Ovary (tissue), 9 donors: ENCODE data around the gene DCAF8. TPM values are rescaled to one million over a fixed set of nuclear protein-coding genes. Genes with fewer than 3 reads are reported as not detected.
A peak's percentile ranks its signal among the peaks of the same experiment; 100 is the strongest.

Experiments
- DNase-seq, 5 donors: peaks; one replicate each; pipeline ENCODE4 v3.0.0-alpha.2; 2019 to 2020
- H3K27ac ChIP-seq, 2 donors: fragments of 200-600 bp; one replicate each; pipeline versions ENCODE4 v1.5.1 to v1.8.0; 2019 to 2022
- H3K27me3 ChIP-seq: fragments of 200-600 bp; one replicate; pipeline ENCODE4 v1.8.0; 2022
- H3K36me3 ChIP-seq: fragments of 200-600 bp; sonication (generic); one replicate; pipeline ENCODE4 v1.5.1; 2019
- H3K4me1 ChIP-seq: one replicate; pipeline ENCODE4 v1.8.1; 2013; ENCODE audit warnings: mild to moderate bottlenecking, moderate library complexity; ENCODE audit not compliant: insufficient read depth
- H3K4me3 ChIP-seq: fragments of 200-600 bp; sonication (generic); one replicate; pipeline ENCODE4 v1.5.1; 2017
- H3K9me3 ChIP-seq, 2 donors: fragments of 200-600 bp in 1 of 2; sonication (generic) in 1 of 2; one replicate each; pipeline versions ENCODE4 v1.5.1 to v1.8.1; 2013 to 2019; ENCODE audit warnings: mild to moderate bottlenecking in 1 of 2, moderate library complexity in 1 of 2
- EP300 ChIP-seq: sonication (generic); formaldehyde crosslinking; IDR thresholded peaks from one replicate; pipeline ENCODE4 v1.6.1; 2017; ENCODE audit warnings: antibody characterized with exemption
- POLR2A ChIP-seq: fragments of 450-650 bp; IDR thresholded peaks from one replicate; pipeline ENCODE4 v1.6.1; 2017; ENCODE audit warnings: antibody characterized with exemption, mild to moderate bottlenecking, moderate library complexity
- WGBS, 3 donors: extraction: QIAGEN DNeasy Blood & Tissue Kit in 1 of 3; methylation state at CpG; one replicate each; pipeline versions ENCODE4 v1.1.5 to v1.1.7; 2013 to 2017; 5-methylcytosine and 5-hydroxymethylcytosine counted together
- intact Hi-C, 4 donors: fragments of 100-400 bp; cut with DNase I; formaldehyde crosslinking; loops; one replicate each; pipeline versions ENCODE4 v1.11.0 to v1.15.1; 2022 to 2023
- polyA plus RNA-seq, 2 donors: library from polyadenylated mRNA; stranded (reverse); fragments of 200-250 nt in 1 of 2; fragments of 350-450 nt in 1 of 2; fragmentation: Illumina TruSeq in 1 of 2; extraction: RNeasy Lipid Tissue Mini Kit (QIAGEN cat#74804) in 1 of 2; gene quantifications; one replicate each; pipeline ENCODE4 v1.2.3, GENCODE V29; 2013 to 2014
- total RNA-seq, 7 donors: library from RNA; depleted of rRNA in 2 of 7; stranded (reverse); fragments of >200 nt in 2 of 7; fragmentation: NEBNext Ultra II Directional in 3 of 7; extraction: Animal tissue kit (Norgen Biotek cat#: 25700) in 3 of 7; gene quantifications; one replicate each; pipeline versions ENCODE4 v1.1.0 to v1.2.4, GENCODE V29; 2016 to 2023
- TF ChIP-seq, protein P1 (sequence below), 3 donors: fragments of 450-650 bp in 2 of 3; fragments of 200-600 bp in 1 of 3; IDR thresholded peaks; one replicate each; pipeline versions ENCODE4 v1.5.1 to v1.8.0; 2016 to 2022; ENCODE audit warnings: antibody characterized with exemption in 3 of 3, mild to moderate bottlenecking in 1 of 3
- donor health status: DM: no; HTN: no; CAD: no; lungs with moderate emphysema.
- donor health status: DM: no; HTN: no; CAD: no.
- donor health status: Bipolar disorder and iron deficiency.
- donor health status: DM: yes; HTN: yes; CAD: no.
- donor health status: DM: no; HTN: no; CAD: no.
- donor health status: DM: yes; HTN: yes; CAD: no.

The DCAF8 gene
- total and polyA plus RNA-seq, 9 donors, result 85.2 to 147 (median 104) TPM

DNA sequence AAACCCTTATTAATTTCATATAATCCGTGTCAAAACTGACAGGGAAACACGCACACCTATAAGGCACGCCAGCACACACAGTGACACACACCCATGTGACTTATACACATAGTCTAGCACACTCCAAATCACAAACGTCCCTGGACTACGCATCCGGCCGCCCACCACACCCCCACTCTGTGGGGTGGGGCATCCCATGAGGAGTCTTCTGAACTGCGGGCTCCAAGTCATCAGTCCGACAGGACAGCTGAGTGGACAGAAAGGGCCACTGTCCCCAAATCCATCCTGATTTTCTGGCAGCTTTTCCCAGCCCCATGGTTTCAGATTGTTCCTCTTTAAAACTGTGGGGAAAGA, 56.3 kb downstream of the DCAF8 start:
- DNase-seq, result peak; percentile 32 to 61 (median 57)
- 0 to 1% (median 1%) methylated on average over 9 of the region's 9 CpGs for WGBS, 3 donors
- intact Hi-C loops, result loop anchor here in 2 of 4 donors (5.0 kb wide), 1 partner anchor 104 kb away; no protein-coding TSS in a partner anchor
- H3K9me3 ChIP-seq, result no peaks in the 10 kb centered on the region
- no peaks in the 10 kb centered on the region for H3K27me3 ChIP-seq
- peaks cover 20% of the 10 kb centered on the region for H3K4me1 ChIP-seq
- H3K36me3 ChIP-seq, result no peaks in the 10 kb centered on the region
- H3K27ac ChIP-seq, result peak overlapping the region; percentile 43 to 83
- TF ChIP-seq EP300 (no peak), POLR2A (no peak)
- TF ChIP-seq, protein P1, sequence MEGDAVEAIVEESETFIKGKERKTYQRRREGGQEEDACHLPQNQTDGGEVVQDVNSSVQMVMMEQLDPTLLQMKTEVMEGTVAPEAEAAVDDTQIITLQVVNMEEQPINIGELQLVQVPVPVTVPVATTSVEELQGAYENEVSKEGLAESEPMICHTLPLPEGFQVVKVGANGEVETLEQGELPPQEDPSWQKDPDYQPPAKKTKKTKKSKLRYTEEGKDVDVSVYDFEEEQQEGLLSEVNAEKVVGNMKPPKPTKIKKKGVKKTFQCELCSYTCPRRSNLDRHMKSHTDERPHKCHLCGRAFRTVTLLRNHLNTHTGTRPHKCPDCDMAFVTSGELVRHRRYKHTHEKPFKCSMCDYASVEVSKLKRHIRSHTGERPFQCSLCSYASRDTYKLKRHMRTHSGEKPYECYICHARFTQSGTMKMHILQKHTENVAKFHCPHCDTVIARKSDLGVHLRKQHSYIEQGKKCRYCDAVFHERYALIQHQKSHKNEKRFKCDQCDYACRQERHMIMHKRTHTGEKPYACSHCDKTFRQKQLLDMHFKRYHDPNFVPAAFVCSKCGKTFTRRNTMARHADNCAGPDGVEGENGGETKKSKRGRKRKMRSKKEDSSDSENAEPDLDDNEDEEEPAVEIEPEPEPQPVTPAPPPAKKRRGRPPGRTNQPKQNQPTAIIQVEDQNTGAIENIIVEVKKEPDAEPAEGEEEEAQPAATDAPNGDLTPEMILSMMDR (IDR thresholded peaks at IDR 0.05), result no peak
- H3K4me3 ChIP-seq, result peak overlapping the region; percentile 92

- TF ChIP-seq, protein P1 (IDR thresholded peaks at IDR 0.05), result no peak
- peak; percentile 80 for TF ChIP-seq POLR2A
- intact Hi-C loops, result loop anchor here in 2 of 4 donors (5.0 kb wide), 1 partner anchor 103 kb away; no protein-coding TSS in a partner anchor
- Histone ChIP-seq H3K27me3 (no peaks in the 10 kb centered on the region), H3K4me3 (peak within 1 kb of the TSS; percentile 92), H3K27ac (peak within 1 kb of the TSS; percentile 43 to 83), H3K4me1 (peaks cover 16% of the 10 kb centered on the region), H3K9me3 (no peaks in the 10 kb centered on the region), H3K36me3 (no peaks in the 10 kb centered on the region)
- 0% methylated on average over 29 to 76 of the region's 76 CpGs for WGBS, 3 donors
- DNase-seq, result peak; percentile 79 to 88 (median 84)
Measured at GRCh38 chr1:160205242-160206035, 56.9 kb downstream of the DCAF8 start, which contains the start of gene PEA15. TSS of gene PEA15 (plus strand) at chr1:160205384. CDS start at chr1:160211545, 6,161 bp downstream.

- peaks cover 12% of the 10 kb centered on the region for H3K4me1 ChIP-seq
- no peaks in the 10 kb centered on the region for H3K9me3 ChIP-seq
- H3K27ac ChIP-seq, result peak overlapping the region; percentile 43 to 83
- H3K4me3 ChIP-seq, result peak overlapping the region; percentile 92
- no peaks in the 10 kb centered on the region for H3K36me3 ChIP-seq
- no peak for DNase-seq
- no peaks in the 10 kb centered on the region for H3K27me3 ChIP-seq
- TF ChIP-seq POLR2A (no peak), EP300 (no peak)
- WGBS, 3 donors, result 19 to 21% (median 20%) methylated on average over 7 of the region's 7 CpGs
- intact Hi-C loops, result loop anchor here in 2 of 4 donors (5.0 kb wide), 1 partner anchor 102 kb away; no protein-coding TSS in a partner anchor
Measured at GRCh38 chr1:160204526-160205241, 57.7 kb downstream of the DCAF8 start.

- TF ChIP-seq EP300, result no peak
- no peak for TF ChIP-seq POLR2A
- TF ChIP-seq, protein P1 (IDR thresholded peaks at IDR 0.05), result no peak
- intact Hi-C loops, result no loop called here
- H3K27ac ChIP-seq, result no peak overlapping the region
- no peak overlapping the region for H3K4me3 ChIP-seq
- 87 to 92% (median 88%) methylated on average over 4 of the region's 4 CpGs for WGBS, 3 donors
- H3K9me3 ChIP-seq, result no peaks in the 10 kb centered on the region
- no peak for DNase-seq
- H3K27me3 ChIP-seq, result no peaks in the 10 kb centered on the region
- no peaks in the 10 kb centered on the region for H3K4me1 ChIP-seq
- H3K36me3 ChIP-seq, result no peaks in the 10 kb centered on the region
Measured at GRCh38 chr1:160200786-160201185, 61.6 kb downstream of the DCAF8 start.
